HepG2 (cell line): ENCODE results near the gene C1QTNF1. TPM values are rescaled to one million over a fixed set of nuclear protein-coding genes. Genes with fewer than 3 reads are reported as not detected.

Source experiments
- CBX5 ChIP-seq: sonication (generic); formaldehyde crosslinking; IDR thresholded peaks from 2 replicates; pipeline ENCODE4 v1.4.0; 2020; ENCODE audit warnings: missing genetic modification reagents, borderline replicate concordance
- CEBPG ChIP-seq: IDR thresholded peaks from 2 replicates; pipeline ENCODE4 v1.6.1; 2016
- GLMP ChIP-seq: sonication (generic); formaldehyde crosslinking; IDR thresholded peaks from 2 replicates; pipeline ENCODE4 v1.9.0; 2021; ENCODE audit warnings: missing genetic modification reagents, mild to moderate bottlenecking, borderline replicate concordance
- GPN1 ChIP-seq: sonication (generic); formaldehyde crosslinking; IDR thresholded peaks from 2 replicates; pipeline ENCODE4 v1.5.1; 2020; ENCODE audit warnings: missing genetic modification reagents, borderline replicate concordance
- KAT7 ChIP-seq: IDR thresholded peaks from 2 replicates; pipeline ENCODE4 v1.6.1; 2018; ENCODE audit warnings: borderline replicate concordance, missing compliant biosample characterization
- KMT2B ChIP-seq: IDR thresholded peaks from 2 replicates; pipeline ENCODE4 v1.6.1; 2016; ENCODE audit warnings: missing genetic modification reagents, missing compliant biosample characterization
- MYNN ChIP-seq: sonication (generic); formaldehyde crosslinking; IDR thresholded peaks from 2 replicates; pipeline ENCODE4 v1.4.0; 2020; ENCODE audit warnings: mild to moderate bottlenecking, low read depth, missing genetic modification reagents
- SATB2 ChIP-seq: sonication (generic); formaldehyde crosslinking; IDR thresholded peaks from 2 replicates; pipeline ENCODE4 v1.5.0; 2020; ENCODE audit warnings: missing genetic modification reagents
- SP5 ChIP-seq: IDR thresholded peaks from 2 replicates; pipeline ENCODE4 v1.6.1; 2016; ENCODE audit warnings: low read depth, borderline replicate concordance
- SRSF1 ChIP-seq: fragments of 200-400 bp; formaldehyde crosslinking; optimal IDR thresholded peaks from 2 replicates; pipeline ENCODE3; 2017; ENCODE audit warnings: mild to moderate bottlenecking, low read depth, low read length, moderate library complexity
- TFE3 ChIP-seq: IDR thresholded peaks from 2 replicates; pipeline ENCODE4 v1.6.1; 2016
- ZBTB7B ChIP-seq: sonication (generic); formaldehyde crosslinking; IDR thresholded peaks from 2 replicates; pipeline ENCODE4 v1.4.0; 2020; ENCODE audit warnings: missing genetic modification reagents
- ZKSCAN8 ChIP-seq: IDR thresholded peaks from 2 replicates; pipeline ENCODE4 v1.6.1; 2016; ENCODE audit warnings: borderline replicate concordance, missing genetic modification reagents, missing compliant biosample characterization
- ZNF124 ChIP-seq: sonication (generic); formaldehyde crosslinking; IDR thresholded peaks from 2 replicates; pipeline ENCODE4 v1.4.0; 2020; ENCODE audit warnings: missing genetic modification reagents
- ZNF18 ChIP-seq: sonication (generic); formaldehyde crosslinking; IDR thresholded peaks from 2 replicates; pipeline ENCODE4 v1.8.0; 2022; ENCODE audit warnings: mild to moderate bottlenecking, missing genetic modification reagents; ENCODE audit not compliant: insufficient replicate concordance
- ZNF225 ChIP-seq: sonication (generic); formaldehyde crosslinking; IDR thresholded peaks from 2 replicates; pipeline ENCODE4 v1.4.0; 2020; ENCODE audit warnings: mild to moderate bottlenecking, missing genetic modification reagents
- ZNF747 ChIP-seq: sonication (generic); formaldehyde crosslinking; IDR thresholded peaks from 2 replicates; pipeline ENCODE4 v1.8.1; 2023; ENCODE audit warnings: missing genetic modification reagents, mild to moderate bottlenecking, borderline replicate concordance
- polyA plus RNA-seq, 8 experiments: library from polyadenylated mRNA; depleted of rRNA in 3 of 8; stranded (reverse) in 7 of 8; unstranded in 1 of 8; fragments of >200 nt; fragmentation: Illumina TruSeq in 4 of 8; extraction: Trizol in 4 of 8; gene quantifications; 2 replicates each; pipeline versions ENCODE4 v1.2.1 to v1.2.3, GENCODE V29; 2011 to 2016; ENCODE audit warnings: low read depth in 4 of 8, missing spikeins in 1 of 8, mixed read lengths in 1 of 8; ENCODE audit not compliant: insufficient read depth in 1 of 8
- total RNA-seq, 5 experiments: library from RNA; depleted of rRNA; stranded (reverse); fragments of >200 nt; fragmentation: Illumina TruSeq; extraction: Trizol; gene quantifications; 2 replicates each; pipeline ENCODE4 v1.2.3, GENCODE V29; 2016; ENCODE audit warnings: low read depth in 1 of 5
- TF ChIP-seq, protein P1 (sequence below): IDR thresholded peaks from 2 replicates; pipeline ENCODE4 v1.6.1; 2016; ENCODE audit warnings: missing biosample characterization, missing genetic modification reagents, low read depth
- TF ChIP-seq, protein P2 (sequence below), 2 experiments: sonication (generic) in 1 of 2; formaldehyde crosslinking in 1 of 2; IDR thresholded peaks; 2 replicates each; pipeline versions ENCODE4 v1.6.1 to v1.9.0; 2014 to 2022; ENCODE audit warnings: antibody characterized with exemption in 1 of 2, borderline replicate concordance in 1 of 2, inconsistent platforms in 1 of 2, low read depth in 1 of 2, missing genetic modification reagents in 1 of 2

The C1QTNF1 gene
- total and polyA plus RNA-seq, 2 of the 13 experiments (the other 11 are each of a cell fraction or from before 2014, with no cell fraction given): 0.18 to 0.86 TPM

DNA sequence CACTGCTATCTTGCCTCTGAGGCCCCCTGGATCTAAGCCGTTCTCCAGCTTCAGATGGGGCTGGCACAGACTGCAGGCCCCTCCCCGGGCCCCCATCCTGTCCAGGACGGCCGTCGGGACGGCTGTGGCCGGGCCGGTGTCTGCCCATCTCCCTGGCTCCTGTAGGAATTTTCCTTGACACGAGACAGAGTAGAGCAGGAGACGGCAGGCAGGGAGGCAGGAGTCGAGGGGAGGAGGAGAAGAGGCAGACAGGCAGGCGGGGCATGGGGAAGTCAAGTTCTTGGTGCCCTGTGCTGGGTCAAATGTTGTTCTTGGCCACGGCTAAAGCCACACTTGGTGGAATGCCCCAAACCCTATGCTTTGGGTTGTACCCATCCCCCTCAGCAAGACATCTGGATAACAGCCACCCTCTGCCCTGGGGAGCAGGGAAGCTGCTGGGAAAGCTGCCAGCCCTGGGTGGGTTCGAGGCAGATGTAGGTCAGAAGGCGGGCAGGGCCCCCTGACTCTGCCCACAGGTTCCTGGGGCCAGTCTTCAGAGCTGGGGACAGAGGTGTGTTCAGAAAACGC lies 4.0 kb downstream of the C1QTNF1 start (continued):
- TF ChIP-seq SATB2 (CRISPR knock-in tag): no peak
- TF ChIP-seq, protein P1, sequence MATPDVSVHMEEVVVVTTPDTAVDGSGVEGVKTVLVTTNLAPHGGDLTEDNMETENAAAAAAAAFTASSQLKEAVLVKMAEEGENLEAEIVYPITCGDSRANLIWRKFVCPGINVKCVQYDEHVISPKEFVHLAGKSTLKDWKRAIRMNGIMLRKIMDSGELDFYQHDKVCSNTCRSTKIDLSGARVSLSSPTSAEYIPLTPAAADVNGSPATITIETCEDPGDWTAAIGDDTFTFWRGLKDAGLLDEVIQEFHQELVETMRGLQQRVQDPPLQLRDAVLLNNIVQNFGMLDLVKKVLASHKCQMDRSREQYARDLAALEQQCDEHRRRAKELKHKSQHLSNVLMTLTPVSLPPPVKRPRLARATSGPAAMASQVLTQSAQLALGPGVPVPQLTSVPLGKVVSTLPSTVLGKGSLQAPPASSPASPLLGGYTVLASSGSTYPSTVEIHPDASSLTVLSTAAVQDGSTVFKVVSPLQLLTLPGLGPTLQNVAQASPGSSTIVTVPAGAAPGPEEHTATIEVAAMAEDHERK (CRISPR knock-in tag): no peak
- TF ChIP-seq ZNF124 (CRISPR knock-in tag): no peak
- no peak; the same call in 1 of the 2 replicates for TF ChIP-seq KMT2B (CRISPR knock-in tag)
- no peak for TF ChIP-seq CEBPG (CRISPR knock-in tag)
- TF ChIP-seq GLMP (CRISPR knock-in tag): no peak
- no peak for TF ChIP-seq ZBTB7B (CRISPR knock-in tag)
- no peak for TF ChIP-seq ZNF747
- no peak for TF ChIP-seq SRSF1
- no peak for TF ChIP-seq TFE3 (CRISPR knock-in tag)
- TF ChIP-seq ZKSCAN8: no peak
- TF ChIP-seq GPN1 (CRISPR knock-in tag): no peak
- TF ChIP-seq KAT7 (CRISPR knock-in tag): no peak
- TF ChIP-seq, protein P2, sequence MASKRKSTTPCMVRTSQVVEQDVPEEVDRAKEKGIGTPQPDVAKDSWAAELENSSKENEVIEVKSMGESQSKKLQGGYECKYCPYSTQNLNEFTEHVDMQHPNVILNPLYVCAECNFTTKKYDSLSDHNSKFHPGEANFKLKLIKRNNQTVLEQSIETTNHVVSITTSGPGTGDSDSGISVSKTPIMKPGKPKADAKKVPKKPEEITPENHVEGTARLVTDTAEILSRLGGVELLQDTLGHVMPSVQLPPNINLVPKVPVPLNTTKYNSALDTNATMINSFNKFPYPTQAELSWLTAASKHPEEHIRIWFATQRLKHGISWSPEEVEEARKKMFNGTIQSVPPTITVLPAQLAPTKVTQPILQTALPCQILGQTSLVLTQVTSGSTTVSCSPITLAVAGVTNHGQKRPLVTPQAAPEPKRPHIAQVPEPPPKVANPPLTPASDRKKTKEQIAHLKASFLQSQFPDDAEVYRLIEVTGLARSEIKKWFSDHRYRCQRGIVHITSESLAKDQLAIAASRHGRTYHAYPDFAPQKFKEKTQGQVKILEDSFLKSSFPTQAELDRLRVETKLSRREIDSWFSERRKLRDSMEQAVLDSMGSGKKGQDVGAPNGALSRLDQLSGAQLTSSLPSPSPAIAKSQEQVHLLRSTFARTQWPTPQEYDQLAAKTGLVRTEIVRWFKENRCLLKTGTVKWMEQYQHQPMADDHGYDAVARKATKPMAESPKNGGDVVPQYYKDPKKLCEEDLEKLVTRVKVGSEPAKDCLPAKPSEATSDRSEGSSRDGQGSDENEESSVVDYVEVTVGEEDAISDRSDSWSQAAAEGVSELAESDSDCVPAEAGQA (IDR thresholded peaks at IDR 0.05; ENCODE audit: low read depth): no peak
- TF ChIP-seq, protein P2 (CRISPR knock-in tag; IDR thresholded peaks at IDR 0.05; ENCODE audit: borderline replicate concordance): no peak
- no peak for TF ChIP-seq MYNN (CRISPR knock-in tag)
- TF ChIP-seq CBX5 (CRISPR knock-in tag): no peak
- no peak for TF ChIP-seq SP5 (CRISPR knock-in tag)
- TF ChIP-seq ZNF18: no peak
- TF ChIP-seq ZNF225 (CRISPR knock-in tag): no peak
